Measurements from ENCODE around the gene CADPS.

The CADPS gene

DNA sequence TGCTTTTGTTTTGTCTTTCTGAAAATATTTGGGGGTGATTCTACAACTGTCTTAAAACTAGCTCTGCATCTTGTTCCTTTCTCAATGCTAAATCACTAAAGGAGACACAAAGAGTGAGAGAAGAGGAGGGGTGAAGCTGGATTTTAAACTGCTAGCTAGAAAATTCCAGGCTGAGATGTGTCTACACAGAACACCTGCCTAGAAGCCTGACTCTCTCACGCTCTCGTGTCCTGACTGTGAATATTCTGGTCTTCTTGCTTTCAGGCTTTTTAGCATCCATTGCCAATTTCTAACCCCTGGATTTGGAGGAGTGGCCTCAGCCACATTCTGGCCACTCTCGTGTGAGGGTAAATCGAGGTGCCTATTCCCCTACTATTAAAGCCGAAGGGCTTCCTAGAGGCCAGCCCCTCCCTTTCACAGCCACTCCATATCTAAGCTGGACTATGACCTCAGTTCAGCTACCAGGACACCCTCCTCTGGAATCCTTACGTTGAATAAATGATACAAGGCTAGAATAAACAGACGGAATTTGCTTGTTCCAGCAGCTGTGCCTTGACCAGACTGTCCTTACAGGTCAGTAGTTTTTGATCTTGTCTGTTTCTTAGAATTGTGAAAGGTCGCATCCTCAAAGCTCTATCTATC, 353.6 kb downstream of the CADPS start:
- no peak for DNase-seq
- TF ChIP-seq POLR2A (IDR thresholded peaks at IDR 0.05; ENCODE audit: low read length) (no peak), GATA1 (IDR thresholded peaks at IDR 0.05; ENCODE audit: low read depth, low read length) (no peak)

DNA sequence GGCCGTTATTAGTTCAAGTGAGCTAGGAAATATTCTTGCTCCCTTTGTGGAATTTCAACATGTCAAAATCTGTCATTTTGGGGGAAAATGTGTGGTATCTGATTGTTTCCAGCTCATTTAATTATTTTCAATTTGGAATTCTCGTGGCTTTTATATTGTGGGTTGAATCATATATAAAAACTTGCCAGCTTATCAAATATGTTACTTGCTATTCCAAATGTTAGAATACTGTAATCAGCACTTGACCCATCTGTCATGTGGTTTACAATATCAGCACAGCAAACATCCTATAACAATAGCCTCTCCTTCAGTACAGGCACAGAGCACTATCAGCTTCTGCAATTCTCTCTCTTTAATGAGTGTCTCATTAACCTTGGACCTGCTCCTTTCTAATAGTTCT, 371.7 kb downstream of the CADPS start:
- DNase-seq = no peak
- TF ChIP-seq POLR2A (IDR thresholded peaks at IDR 0.05; ENCODE audit: low read length) (no peak), GATA1 (IDR thresholded peaks at IDR 0.05; ENCODE audit: low read depth, low read length) (no peak)

DNA sequence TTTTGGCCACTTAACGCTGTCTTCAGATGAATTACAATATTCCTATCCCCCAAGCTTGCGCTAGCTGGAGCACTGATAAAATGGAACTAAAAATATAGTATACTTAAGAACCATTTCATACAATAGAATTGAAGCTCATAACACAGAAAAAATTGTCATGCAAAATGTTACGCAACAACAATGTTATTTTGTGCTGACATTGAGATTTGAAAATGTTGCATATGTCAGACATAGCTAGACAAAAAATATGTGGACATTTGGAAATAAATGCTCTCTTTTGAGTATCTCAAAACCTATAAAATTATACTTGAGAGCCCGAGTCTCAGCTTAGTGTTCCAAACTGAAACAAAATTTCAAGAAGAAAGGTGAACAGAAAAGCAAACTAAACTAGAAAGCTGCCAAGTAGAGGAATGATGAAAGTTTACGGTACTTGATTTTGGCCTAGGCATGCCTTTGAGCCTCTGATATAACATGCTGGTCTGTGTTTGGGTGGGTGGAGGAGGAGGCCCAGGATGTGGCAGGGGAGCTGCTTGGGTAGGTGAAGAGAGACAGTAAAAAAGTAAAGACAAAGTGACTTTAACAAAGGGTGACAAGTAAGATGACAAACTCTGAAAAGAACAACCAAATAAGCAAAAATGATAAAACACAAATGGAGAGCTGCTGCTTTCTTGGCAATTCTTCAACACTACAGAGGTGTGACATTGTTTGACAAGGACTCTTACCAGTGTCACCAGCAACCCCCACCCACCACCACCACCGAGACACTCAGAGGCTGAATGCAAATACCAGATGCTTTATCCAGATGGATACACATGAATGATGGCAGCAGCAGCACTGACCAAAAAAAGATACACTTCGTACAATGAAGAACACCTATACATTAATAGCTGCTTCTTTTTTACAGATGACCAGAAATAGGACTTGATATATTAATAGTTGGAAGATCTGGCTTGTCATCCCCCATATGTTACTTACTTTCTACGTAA, 372.6 kb downstream of the CADPS start:
- no peak for TF ChIP-seq POLR2A (IDR thresholded peaks at IDR 0.05; ENCODE audit: low read length)
- no peak for TF ChIP-seq GATA1 (IDR thresholded peaks at IDR 0.05; ENCODE audit: low read depth, low read length)

DNA sequence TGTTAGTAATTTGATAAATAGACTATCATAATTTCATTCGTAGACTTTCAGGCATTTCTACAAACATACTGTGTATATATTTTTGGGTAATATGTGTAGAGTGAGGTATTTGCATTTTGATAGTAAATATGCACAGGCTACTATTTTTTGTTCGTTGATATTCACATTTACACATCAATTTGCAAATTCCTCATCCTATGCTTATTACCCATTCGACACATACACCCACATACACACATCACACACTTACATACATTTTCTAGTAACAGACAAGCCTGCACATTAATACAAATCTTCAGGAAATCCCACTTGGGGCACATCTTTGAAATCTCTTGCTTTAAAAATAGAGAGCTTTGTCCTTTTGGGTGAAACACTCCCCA, 373.9 kb downstream of the CADPS start:
- no peak for TF ChIP-seq GATA1 (IDR thresholded peaks at IDR 0.05; ENCODE audit: low read depth, low read length)
- no peak for TF ChIP-seq POLR2A (IDR thresholded peaks at IDR 0.05; ENCODE audit: low read length)
- DNase-seq = no peak

More for the DNA sequence above, 372.6 kb downstream of the CADPS start:
- DNase-seq = no peak

DNA sequence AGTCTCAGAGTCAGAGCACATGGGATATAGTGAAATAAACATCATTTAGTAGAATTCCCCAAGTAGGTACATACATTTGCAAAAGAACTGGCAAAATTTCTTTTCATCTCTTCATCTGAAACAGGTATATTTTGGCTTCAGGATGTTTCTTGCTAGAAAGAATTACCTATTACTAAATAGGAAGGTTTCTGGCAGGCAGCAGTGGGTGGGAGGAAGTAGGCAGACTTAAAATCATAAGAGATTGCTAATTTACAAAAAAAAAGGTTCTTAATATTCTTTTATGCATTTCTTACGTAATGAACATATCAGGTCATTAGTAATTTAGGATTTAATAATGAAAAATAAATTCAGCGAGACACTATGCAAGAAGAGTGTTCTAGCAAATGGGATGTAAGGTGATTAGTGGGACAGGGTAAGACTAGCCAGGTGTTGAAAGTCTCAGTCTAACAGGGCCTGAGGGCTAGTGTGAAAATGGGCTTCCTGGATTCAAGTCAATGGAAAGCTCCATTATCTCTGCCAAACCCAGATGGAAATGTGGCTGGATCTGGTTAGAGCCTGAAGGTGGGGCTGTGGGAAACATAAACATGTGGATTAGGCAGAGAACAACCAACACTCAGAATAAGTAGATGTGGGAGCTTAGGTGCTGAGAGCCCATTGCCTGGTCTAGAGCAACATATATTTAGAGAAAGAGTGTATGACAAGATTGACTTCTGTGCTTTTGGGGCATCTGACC, 374.5 kb downstream of the CADPS start:
- DNase-seq = no peak
- no peak for TF ChIP-seq POLR2A (IDR thresholded peaks at IDR 0.05; ENCODE audit: low read length)
- no peak for TF ChIP-seq GATA1 (IDR thresholded peaks at IDR 0.05; ENCODE audit: low read depth, low read length)

DNA sequence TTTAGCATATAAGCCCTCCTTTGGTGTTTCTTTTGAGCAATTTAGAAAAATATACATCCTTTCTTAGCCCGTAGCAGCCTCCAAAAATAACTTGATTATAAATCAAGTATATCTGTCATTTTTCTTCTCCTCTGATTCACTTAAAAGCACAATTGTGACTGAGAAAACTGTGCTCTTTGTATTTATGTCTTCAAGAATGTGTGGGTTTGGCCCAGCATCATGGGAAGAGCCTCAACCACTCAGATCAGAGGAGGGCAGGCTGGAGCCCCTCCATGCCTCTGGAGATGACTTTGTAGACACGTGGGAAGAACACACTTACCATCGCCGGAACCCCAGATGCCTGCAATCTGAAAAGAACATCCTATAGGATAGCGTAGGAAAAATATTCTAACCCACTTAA, 378.1 kb downstream of the CADPS start:
- DNase-seq = no peak
- TF ChIP-seq GATA1 (IDR thresholded peaks at IDR 0.05; ENCODE audit: low read depth, low read length) (no peak), POLR2A (IDR thresholded peaks at IDR 0.05; ENCODE audit: low read length) (no peak)

DNA sequence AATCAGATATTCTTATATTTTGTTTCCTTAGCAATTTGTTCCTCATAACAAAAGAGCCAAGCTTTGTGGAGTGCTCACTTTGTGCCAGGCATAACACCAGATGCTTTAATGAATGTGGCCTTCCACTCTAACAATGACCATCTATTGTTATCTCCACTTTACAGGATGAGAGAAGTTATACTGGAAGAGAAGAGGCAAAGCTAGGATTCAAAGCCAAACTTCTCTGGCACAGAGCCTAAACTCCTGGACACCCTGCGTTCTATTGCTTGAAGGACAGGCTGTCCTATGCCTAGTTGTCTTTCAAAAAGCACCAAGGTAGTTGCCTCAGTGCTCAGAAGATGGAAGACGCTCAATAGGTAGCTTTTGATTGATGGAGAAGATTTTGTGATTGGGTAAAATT, 378.7 kb downstream of the CADPS start:
- no peak for DNase-seq
- TF ChIP-seq GATA1 (IDR thresholded peaks at IDR 0.05; ENCODE audit: low read depth, low read length) = no peak
- TF ChIP-seq POLR2A (IDR thresholded peaks at IDR 0.05; ENCODE audit: low read length) = no peak

DNA sequence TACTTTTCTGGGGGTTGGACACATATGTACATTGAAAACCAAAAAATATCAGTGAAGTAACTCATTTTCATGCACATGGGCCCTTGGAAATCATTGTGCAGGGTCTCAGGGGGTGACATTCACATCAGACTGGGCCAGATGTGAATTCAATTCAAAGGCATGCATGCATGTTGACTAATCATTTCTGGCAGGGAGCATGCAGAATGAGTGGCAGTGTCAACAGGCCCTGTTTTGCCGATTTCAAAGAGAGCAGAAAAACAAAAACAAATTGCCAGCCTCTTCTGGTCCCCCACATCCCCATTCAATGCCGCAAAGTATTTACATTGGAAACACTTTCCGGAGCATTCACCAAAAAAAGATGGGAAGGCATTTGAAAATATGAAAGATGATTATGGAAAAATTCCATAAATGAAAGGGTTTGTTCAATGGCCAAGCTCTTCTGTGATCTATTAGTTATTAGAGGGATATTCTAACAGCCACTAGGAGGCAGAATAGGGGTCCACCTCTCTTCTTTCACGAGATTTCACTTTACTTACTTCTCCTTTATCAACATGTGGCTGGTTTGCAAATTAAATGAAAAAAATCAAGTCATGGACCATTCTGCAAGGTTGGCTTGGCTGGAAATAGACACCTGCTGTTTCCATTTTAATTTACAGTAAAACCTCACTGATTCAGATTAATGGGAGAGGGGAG, 382.0 kb downstream of the CADPS start:
- TF ChIP-seq GATA1 (IDR thresholded peaks at IDR 0.05; ENCODE audit: low read depth, low read length) = no peak

DNA sequence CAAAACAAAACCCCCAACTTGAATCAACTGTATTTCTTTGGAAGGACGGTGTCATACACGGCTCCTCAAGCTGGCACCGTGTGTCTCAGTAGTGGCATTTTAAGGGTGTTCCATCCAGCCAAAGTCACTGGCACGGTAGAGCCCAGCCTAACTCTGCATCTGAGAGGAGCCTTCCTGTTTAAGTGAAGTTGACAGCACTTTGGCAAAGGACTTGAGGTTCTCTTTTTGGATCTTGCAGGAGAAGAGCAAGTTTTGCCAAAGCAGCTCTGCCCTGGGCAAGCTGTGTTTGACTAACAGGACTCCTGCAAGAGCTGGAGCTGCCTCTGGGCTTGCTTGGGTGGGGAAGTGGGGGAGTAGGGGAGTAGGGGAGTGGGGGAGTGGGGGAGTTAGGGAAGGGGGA, 392.3 kb downstream of the CADPS start:
- no peak for TF ChIP-seq POLR2A (IDR thresholded peaks at IDR 0.05; ENCODE audit: low read length)
- TF ChIP-seq GATA1 (IDR thresholded peaks at IDR 0.05; ENCODE audit: low read depth, low read length) = no peak
- DNase-seq = no peak

More for the DNA sequence above, 382.0 kb downstream of the CADPS start:
- DNase-seq = no peak

DNA sequence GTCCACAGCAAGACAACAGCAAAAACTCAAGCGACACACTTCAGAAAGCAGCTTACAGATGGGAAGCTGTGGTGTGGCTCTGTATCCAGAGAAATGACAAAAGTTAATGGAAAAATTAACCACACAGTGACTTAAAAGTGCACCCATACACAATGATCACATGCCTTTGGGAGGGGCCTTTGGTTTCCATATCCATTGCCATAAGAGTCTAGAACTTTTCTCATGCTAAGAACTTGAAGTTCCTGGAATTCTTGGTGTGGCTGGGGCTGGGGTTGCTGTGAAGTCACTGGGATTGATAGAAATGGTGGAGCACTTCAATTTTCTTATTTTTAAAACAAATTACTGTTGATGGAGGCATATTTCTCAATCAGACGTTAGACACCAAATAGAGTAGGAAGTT, 393.3 kb downstream of the CADPS start:
- no peak for DNase-seq

DNA sequence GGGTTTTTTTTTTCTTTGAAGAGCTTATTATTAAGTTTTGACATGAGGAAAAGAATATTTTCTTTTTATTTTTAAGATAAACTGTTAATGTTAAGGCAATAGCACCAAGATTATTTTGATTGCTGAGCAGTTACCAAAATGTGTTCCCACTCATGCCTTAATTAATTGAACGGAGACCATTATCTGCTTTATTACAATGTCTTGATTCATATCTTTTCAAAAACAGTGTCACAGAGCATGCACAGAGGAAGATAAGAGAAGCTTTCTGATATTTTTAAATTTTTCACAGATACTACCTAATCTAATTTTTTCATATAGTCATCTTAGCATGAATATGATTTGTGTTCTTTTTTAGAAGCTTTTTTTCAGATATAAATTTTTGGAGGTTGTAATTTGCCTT, 395.2 kb downstream of the CADPS start:
- DNase-seq = no peak
- TF ChIP-seq POLR2A (IDR thresholded peaks at IDR 0.05; ENCODE audit: low read length) (no peak), GATA1 (IDR thresholded peaks at IDR 0.05; ENCODE audit: low read depth, low read length) (no peak)

More for the DNA sequence above, 393.3 kb downstream of the CADPS start:
- TF ChIP-seq GATA1 (IDR thresholded peaks at IDR 0.05; ENCODE audit: low read depth, low read length) (no peak), POLR2A (IDR thresholded peaks at IDR 0.05; ENCODE audit: low read length) (no peak)

DNA sequence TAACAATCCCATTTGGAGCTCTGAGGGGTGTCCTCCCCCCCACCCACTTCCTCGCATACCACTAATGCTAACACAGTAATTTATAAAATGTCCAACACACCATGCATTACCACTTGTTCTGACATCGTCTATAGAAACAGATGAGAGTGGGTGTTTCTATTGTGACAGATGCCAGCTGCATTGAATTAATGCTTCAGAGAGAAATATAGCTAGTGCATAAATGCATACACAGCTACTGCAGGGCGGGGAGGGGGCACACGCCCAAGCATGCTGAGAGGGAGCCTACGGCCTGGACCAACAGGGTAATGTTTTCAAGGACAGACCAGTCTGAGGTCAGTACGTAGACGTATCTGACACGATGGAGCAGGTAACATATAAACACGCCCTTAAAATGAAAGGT, 395.9 kb downstream of the CADPS start:
- TF ChIP-seq POLR2A (IDR thresholded peaks at IDR 0.05; ENCODE audit: low read length) (no peak), GATA1 (IDR thresholded peaks at IDR 0.05; ENCODE audit: low read depth, low read length) (no peak)
- DNase-seq = no peak

DNA sequence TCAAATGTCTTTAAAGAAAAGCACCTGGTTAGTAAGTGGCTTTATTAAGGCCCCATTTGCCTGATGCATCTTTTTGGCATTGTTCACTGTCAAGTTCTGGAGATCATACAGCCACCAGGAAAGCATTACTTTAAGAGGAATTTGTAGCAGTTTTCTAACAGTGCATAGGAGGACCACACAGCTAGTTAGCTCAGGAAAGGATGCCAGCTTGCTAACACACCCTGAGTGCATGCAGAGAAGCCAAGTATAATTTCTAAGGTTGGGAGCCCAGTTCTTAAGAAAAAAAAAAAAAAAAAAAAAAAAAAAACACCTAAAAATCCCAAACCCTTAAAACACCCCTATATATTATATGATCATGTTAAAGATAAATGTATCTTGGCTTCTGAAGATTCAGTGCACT, 399.9 kb downstream of the CADPS start:
- no peak for TF ChIP-seq POLR2A (IDR thresholded peaks at IDR 0.05; ENCODE audit: low read length)
- no peak for TF ChIP-seq GATA1 (IDR thresholded peaks at IDR 0.05; ENCODE audit: low read depth, low read length)
- DNase-seq = no peak
